Jurkat, Clone E6-1 (cell line): ENCODE data around the gene OTOG.

Source experiments
- DNase-seq: peaks from one replicate; pipeline ENCODE4 v3.0.0-alpha.2; 2011; ENCODE audit warnings: low read depth, low spot score
- H3K4me3 ChIP-seq: 2 replicates; pipeline ENCODE4 v1.5.1; 2011; ENCODE audit warnings: mild to moderate bottlenecking, low read length, control low read depth, moderate library complexity

OTOG gene

DNA sequence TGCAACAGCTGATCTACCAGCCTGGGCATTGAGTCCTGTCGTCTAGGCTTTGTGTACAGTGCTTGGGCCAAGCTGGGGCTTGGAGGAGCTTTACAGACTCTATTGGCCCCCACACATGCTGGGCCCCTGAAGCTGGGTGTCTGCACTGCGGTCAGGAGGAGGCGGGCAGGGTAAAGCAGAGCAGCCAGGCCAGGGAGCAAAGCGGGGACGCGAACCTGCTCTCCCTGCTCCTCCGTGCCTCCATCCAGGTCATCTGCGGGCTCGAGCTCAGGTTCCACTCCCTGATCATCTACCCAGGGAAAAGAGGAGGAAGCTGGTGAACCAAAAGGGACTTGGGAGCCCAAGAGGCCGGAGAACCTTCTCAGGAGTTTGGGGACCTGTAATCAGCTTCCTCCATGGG, 29.9 kb upstream of the OTOG start:
- no peak for DNase-seq
- H3K4me3 ChIP-seq, result no peak overlapping the region

DNA sequence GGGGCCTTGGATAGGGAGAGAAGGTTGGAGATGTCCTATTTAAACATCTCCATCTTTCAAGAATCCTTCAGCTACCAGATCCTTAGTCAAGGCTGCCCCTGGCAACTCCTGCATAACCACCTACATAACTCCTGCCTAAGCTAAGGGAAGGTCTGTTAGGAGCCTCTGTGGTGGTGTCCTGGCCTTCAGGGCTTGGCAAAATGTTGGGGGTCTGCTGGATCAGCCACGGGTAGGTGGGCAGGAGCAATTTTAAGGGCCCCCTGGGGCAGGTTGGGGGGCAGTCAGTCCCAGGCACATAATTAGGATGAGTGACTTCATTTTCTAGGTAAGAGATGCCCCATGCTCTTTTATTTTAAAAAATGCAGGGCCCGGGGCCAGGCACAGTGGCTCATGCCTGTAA, 28.7 kb upstream of the OTOG start:
- no peak for DNase-seq
- no peak overlapping the region for H3K4me3 ChIP-seq

- no peak overlapping the region for H3K4me3 ChIP-seq
- DNase-seq, result no peak
These were observed 27.8 kb upstream of the OTOG start for GRCh38 chr11:17519061-17519885.

GRCh38 chr11:17521106-17521900, 25.8 kb upstream of the OTOG start:
- no peak overlapping the region for H3K4me3 ChIP-seq
- no peak for DNase-seq

- no peak overlapping the region for H3K4me3 ChIP-seq
- DNase-seq, result no peak
These were observed 24.4 kb upstream of the OTOG start for GRCh38 chr11:17522655-17523054.

DNA sequence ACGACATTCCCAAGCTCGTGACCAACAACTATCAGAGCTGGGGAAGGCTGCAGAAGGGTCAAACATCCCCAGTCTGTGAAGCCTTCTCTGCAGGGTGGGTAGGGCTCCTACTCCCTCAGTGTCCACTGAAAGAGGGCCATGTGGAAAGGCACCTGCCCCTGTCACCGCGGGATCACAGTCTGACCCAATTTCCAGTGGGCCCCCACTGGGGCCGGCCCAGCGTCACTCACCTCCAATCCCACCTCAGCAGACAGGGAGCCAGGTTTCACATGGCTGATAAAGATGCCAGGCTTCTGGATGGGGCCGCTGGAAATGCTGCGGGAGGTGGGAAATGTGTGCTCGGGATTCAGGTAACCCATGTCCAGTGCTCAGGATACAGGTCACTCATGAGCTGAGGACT, 22.8 kb upstream of the OTOG start:
- DNase-seq, result no peak
- H3K4me3 ChIP-seq, result no peak overlapping the region

- no peak overlapping the region for H3K4me3 ChIP-seq
- no peak for DNase-seq
These were observed 21.5 kb upstream of the OTOG start for GRCh38 chr11:17525570-17525969.

DNA sequence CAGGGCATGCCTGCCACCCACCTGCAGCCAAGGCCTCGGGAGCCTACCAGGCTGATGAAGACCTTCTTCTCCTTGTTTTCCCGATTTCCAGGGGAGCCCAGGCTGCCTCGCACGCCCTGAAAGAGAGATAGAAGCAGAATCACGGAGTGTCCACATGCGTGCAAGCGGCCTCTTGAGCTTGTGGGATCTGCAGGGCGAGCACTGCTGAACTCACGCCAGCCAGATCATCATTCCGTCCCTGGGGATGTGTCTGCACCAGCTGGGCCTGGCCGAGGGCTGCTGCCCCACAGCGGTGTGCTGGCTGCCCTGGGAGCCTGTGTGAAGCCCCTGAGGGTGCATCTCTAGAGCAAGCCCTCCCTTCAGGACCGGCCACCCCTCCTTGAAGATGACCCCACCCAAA, 20.7 kb upstream of the OTOG start:
- DNase-seq, result no peak

DNA sequence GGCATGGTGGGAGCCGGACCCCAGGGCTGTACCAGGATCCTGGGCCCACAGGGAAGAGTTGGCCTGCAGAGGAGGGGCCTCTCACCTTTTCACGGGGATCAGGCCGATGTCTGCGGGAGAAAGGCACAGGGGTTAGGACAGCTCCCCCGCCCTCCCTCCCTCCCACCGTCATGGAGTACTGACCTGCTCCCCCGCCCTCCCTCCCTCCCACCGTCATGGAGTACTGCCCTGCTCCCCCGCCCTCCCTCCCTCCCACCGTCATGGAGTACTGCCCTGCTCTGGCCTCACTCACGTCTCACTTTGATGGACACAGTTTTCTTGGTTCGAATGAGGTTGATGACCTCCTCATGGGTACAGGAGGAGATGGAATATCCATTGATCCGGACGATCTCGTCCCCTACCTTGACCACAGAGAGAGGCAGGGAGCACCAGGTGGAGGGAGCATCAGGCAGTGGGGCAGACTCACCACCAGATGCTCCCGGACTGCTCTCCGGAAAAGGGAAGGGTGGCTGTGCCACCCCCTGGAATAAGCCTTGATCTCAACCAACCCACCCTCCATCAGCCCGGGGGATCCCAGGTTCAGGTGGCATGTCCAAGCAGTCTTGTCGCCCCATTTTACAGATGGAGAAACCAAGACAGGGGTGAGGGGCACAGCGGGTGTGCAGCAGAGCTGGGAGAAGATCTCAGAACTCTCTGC, 20.0 kb upstream of the OTOG start:
- DNase-seq, result no peak

More for the DNA sequence above, 20.7 kb upstream of the OTOG start:
- no peak overlapping the region for H3K4me3 ChIP-seq

GRCh38 chr11:17527628-17527995, 19.4 kb upstream of the OTOG start:
- DNase-seq, result no peak
- no peak overlapping the region for H3K4me3 ChIP-seq

More for the DNA sequence above, 20.0 kb upstream of the OTOG start:
- no peak overlapping the region for H3K4me3 ChIP-seq

DNA sequence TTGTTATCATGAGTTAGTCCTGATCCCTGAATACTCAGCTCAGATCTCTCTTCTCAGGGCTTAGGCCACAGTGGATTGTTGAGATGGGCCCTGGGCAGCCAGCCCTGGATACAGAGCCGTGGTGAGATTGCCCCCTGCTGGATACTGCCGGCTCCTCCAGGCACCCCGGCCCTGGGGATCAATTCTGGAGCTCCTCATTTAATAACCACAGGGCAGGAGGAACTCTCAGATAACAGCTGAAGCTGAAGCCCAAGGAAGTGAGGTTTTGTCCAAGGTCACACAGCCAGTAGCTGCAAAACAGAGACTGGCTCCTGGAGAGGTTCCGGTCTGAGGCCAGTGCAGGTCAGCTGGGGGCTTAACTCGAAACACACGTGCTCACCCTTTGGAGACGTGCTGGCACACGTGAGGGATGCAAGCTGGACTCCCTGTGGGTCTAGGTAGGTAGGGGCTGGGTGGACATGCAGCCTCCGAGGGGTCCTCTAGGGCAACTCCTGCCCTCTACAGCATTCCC, 18.8 kb upstream of the OTOG start:
- no peak overlapping the region for H3K4me3 ChIP-seq
- DNase-seq, result no peak

DNA sequence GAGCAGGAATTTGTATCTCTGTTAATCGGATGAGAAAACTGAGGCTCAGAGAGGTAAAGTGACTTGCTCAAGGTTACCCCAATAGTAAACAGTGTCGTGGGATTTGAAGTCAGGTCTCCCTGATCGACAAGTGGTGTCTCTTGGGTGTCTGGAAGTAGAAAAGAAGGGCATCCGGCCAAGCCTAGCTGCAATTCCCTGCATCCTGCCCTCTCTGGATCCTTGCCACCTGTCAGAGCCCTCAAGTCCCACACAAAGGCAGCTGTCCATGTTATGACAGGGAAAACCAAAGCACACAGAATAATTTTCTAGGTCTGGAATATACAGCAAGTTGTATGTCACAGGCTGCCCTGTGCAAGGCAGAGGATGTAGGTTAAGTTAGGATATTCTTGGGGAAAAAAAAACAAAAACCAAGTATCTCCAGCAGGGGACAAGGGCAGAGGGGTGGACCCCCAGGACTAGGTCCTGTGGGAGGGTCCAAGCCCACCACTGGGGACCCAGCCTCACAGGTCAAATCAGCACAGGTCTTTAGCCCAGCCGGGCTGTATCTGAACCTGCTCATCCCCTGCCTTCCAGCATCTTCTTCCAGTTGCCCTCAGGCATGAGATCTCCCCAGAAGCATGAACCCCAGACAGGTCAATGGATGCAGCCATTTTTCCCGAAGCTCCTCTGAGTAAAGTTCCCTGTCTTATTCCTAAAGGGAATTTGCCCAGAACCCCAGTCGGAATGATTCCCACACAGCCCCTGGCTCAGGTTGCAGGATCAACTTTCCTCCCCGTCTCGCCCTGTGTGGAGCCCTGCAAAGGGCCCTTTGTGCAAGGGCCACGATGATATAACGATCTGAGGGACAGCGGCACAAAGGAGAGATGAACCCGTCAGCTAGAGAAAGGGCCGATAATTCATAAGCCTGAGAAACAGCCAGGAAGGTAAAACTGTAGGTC, 17.9 kb upstream of the OTOG start:
- H3K4me3 ChIP-seq, result no peak overlapping the region

DNA sequence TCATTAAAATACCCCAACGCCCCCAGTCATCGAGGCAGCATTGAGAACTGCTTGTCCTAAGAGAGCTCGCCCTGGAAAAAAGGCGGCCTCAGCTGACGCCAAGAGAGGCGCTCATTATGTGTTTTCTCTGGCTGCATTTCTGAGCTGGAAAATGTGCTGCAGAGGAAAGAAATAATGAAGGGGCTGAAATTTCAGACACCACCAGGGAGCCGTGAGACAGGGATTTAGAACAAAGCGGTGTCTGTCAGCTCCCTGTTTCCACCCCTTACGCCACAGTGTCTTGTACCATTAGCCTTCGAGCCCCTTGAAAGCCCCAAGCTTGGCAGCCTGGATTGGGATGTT, 17.2 kb upstream of the OTOG start:
- no peak for DNase-seq
- no peak overlapping the region for H3K4me3 ChIP-seq

More for the DNA sequence above, 17.9 kb upstream of the OTOG start:
- no peak for DNase-seq

GRCh38 chr11:17531071-17531600, 15.9 kb upstream of the OTOG start:
- H3K4me3 ChIP-seq, result no peak overlapping the region
- DNase-seq, result no peak

GRCh38 chr11:17531636-17532113, 15.4 kb upstream of the OTOG start:
- H3K4me3 ChIP-seq, result no peak overlapping the region
- DNase-seq, result no peak

GRCh38 chr11:17532784-17533183, 14.3 kb upstream of the OTOG start:
- DNase-seq, result no peak
- no peak overlapping the region for H3K4me3 ChIP-seq

DNA sequence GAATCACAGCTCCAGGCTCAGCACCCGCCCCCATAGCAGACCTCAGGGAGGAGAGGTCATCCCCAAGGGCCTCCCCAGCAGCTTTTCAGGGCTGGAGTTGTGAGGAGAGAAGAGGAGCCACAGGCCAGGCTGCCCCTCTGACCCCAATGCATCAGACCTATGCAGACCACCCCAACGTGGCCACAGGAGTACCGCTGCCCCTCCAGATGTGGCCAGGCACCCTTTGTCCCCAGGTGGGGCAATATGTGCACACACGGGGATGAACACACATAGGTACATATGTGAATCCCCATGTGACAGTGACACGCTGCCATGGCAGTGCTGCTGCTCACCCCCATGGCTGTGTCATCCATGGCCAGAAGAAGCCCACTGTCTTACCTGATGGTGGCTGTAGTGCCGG, 13.7 kb upstream of the OTOG start:
- no peak overlapping the region for H3K4me3 ChIP-seq
- DNase-seq, result no peak

DNA sequence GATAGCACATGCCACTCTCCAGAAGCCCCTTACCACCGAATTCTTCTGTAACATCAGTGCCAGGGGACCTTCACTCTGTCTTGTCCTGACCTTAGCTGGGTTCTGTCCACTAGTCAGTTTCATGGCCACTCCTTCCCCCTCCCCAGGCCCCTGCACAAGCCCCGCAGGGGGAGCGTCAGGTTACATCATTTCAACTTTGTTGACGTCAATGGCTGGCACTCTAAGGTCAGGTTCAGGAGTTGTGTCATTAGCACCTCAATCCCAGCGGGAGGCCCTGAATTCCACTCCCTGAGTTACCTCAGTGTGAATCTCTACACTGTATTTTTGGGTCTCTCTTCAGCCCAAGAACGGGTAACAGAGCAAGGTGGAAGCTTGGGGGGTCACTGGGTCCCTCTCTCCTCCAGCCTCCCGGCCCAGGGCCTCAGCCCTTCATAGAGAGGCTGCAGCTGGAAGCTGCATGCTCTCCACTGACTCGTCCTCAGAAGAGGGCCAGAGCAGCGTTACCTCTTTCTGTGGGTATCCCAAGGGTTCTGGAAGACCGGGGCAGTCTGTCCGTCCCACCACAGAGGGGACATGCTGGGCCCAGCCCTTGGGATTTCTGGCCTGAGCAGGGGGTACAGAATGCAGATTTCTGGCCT, 13.2 kb upstream of the OTOG start:
- H3K4me3 ChIP-seq, result no peak overlapping the region
- no peak for DNase-seq
